HCT116 (cell line): ENCODE data around the gene TUBA1B. TPM values are rescaled to one million over a fixed set of nuclear protein-coding genes. Genes with fewer than 3 reads are reported as not detected.

ENCODE experiments used
- ATAC-seq: fragments of 200-7000 bp; cut with Tn5 transposase; 2 replicates; pipeline ENCODE4 v1.9.1; 2020; ENCODE audit warnings: mild to moderate bottlenecking, moderate library complexity
- BruUV-seq: library from RNA; stranded (reverse); fragments of 400-500 nt; replicated peaks from 2 replicates; lab custom pipeline; 2021; lab: Mats Ljungman, UMichigan
- CTCF ChIA-PET: fragments of 300-600 bp; sonication (Branson Sonifier 250); formaldehyde crosslinking; loops from one replicate; lab custom pipeline; 2021; ENCODE audit warnings: antibody characterized with exemption; lab: Charles Lee
- POLR2A ChIA-PET: fragments of 300-600, 350-600 bp; sonication (Branson Sonifier 250); formaldehyde crosslinking; loops from one replicate; lab custom pipeline; 2021; ENCODE audit warnings: antibody characterized with exemption; lab: Charles Lee
- RAD21 ChIA-PET, 2 experiments: fragments of 300-600 bp; sonication (Branson Sonifier 250); formaldehyde crosslinking; loops; one replicate each; lab custom pipeline; 2023; ENCODE audit warnings: low total read pairs in 2 of 2; ENCODE audit not compliant: uncharacterized antibody in 2 of 2, unreplicated experiment in 2 of 2, low non-redundant PET in 1 of 2; lab: Charles Lee
- DNase-seq: peaks from one replicate; pipeline ENCODE4 v3.0.0-alpha.2; 2010; ENCODE audit warnings: low read depth, low spot score
- H2AFZ ChIP-seq: fragments of 200-600 bp; shearing (Covaris generic), sonication (generic); 2 replicates; pipeline ENCODE4 v1.6.1; 2017; ENCODE audit warnings: low read depth, mixed run types, mixed read lengths, antibody characterized with exemption, low read length; ENCODE audit not compliant: poor library complexity, severe bottlenecking
- H3K27ac ChIP-seq: 2 replicates; pipeline ENCODE4 v1.5.1; 2012; ENCODE audit warnings: low read depth, low read length
- H3K27me3 ChIP-seq: fragments of 200-600 bp; sonication (generic); 2 replicates; pipeline ENCODE4 v1.6.1; 2016; ENCODE audit warnings: mixed run types, low read length, mixed read lengths; ENCODE audit not compliant: insufficient read depth
- H3K36me3 ChIP-seq, 2 experiments: fragments of 200-500 bp in 1 of 2; fragments of 200-600 bp in 1 of 2; sonication (Bioruptor generic) in 1 of 2; sonication (generic) in 1 of 2; 2 replicates each; pipeline versions ENCODE4 v1.5.1 to v1.6.1; 2014 to 2016; ENCODE audit warnings: low read length in 2 of 2, inconsistent platforms in 1 of 2, mixed read lengths in 1 of 2, mixed run types in 1 of 2; ENCODE audit not compliant: insufficient read depth in 2 of 2, control insufficient read depth in 1 of 2
- H3K4me1 ChIP-seq, 2 experiments: fragments of 200-600 bp in 1 of 2; sonication (generic) in 1 of 2; 2 replicates each; pipeline versions ENCODE4 v1.5.1 to v1.6.1; 2012 to 2017; ENCODE audit warnings: low read length in 2 of 2, inconsistent platforms in 1 of 2, mild to moderate bottlenecking in 1 of 2, mixed read lengths in 1 of 2, mixed run types in 1 of 2, moderate library complexity in 1 of 2; ENCODE audit not compliant: insufficient read depth in 2 of 2, control insufficient read depth in 1 of 2
- H3K4me2 ChIP-seq: fragments of 200-600 bp; sonication (generic); 2 replicates; pipeline ENCODE4 v1.6.1; 2017; ENCODE audit warnings: mixed run types, low read length, mixed read lengths
- H3K4me3 ChIP-seq, 2 experiments: fragments of 200-600 bp in 1 of 2; sonication (generic) in 1 of 2; replicated peaks in 1 of 2; 2 replicates each; pipeline ENCODE4 v1.5.1; 2011 to 2016; ENCODE audit warnings: low read length in 2 of 2, control low read depth in 1 of 2, low read depth in 1 of 2, mild to moderate bottlenecking in 1 of 2, mixed read lengths in 1 of 2, mixed run types in 1 of 2
- H3K79me2 ChIP-seq: fragments of 200-600 bp; sonication (generic); 2 replicates; pipeline ENCODE4 v1.6.1; 2017; ENCODE audit warnings: mild to moderate bottlenecking, mixed run types, low read length, moderate library complexity, mixed read lengths; ENCODE audit not compliant: insufficient read depth
- H3K9ac ChIP-seq: fragments of 200-600 bp; sonication (generic); 2 replicates; pipeline ENCODE4 v1.6.1; 2016; ENCODE audit warnings: low read length, mixed read lengths
- H3K9me2 ChIP-seq: fragments of 200-600 bp; sonication (generic), shearing (Covaris generic); 2 replicates; pipeline ENCODE4 v1.6.1; 2017; ENCODE audit warnings: mixed run types, mild to moderate bottlenecking, moderate library complexity; ENCODE audit not compliant: insufficient read depth
- H3K9me3 ChIP-seq, 2 experiments: fragments of 200-500 bp in 1 of 2; fragments of 200-600 bp in 1 of 2; sonication (Bioruptor generic) in 1 of 2; sonication (generic) in 1 of 2; 2 replicates each; pipeline ENCODE4 v1.6.1; 2014 to 2017; ENCODE audit warnings: low read length in 2 of 2, mixed read lengths in 2 of 2, inconsistent platforms in 1 of 2, low read depth in 1 of 2, mild to moderate bottlenecking in 1 of 2, mixed run types in 1 of 2, moderate library complexity in 1 of 2; ENCODE audit not compliant: control insufficient read depth in 1 of 2, insufficient read depth in 1 of 2
- H4K20me1 ChIP-seq: fragments of 200-600 bp; sonication (generic), shearing (Covaris generic); 2 replicates; pipeline ENCODE4 v1.6.1; 2017; ENCODE audit warnings: mixed run types, mild to moderate bottlenecking, moderate library complexity; ENCODE audit not compliant: insufficient read depth
- CBX3 ChIP-seq: IDR thresholded peaks from 2 replicates; pipeline ENCODE4 v1.6.1; 2012; ENCODE audit warnings: low read depth
- CTCF ChIP-seq, 3 experiments: fragments of 200-600 bp in 1 of 3; sonication (generic) in 1 of 3; IDR thresholded peaks in 2 of 3; conservative IDR thresholded peaks in 1 of 3; 2 replicates each; pipeline ENCODE4 v1.5.1; 2012 to 2017; ENCODE audit warnings: low read depth in 2 of 3, low read length in 2 of 3, antibody characterized with exemption in 1 of 3, borderline replicate concordance in 1 of 3, control low read depth in 1 of 3, mild to moderate bottlenecking in 1 of 3, mixed read lengths in 1 of 3, mixed run types in 1 of 3, moderate library complexity in 1 of 3; ENCODE audit not compliant: insufficient read depth in 1 of 3
- EZH2phosphoT487 ChIP-seq: fragments of 200-600 bp; IDR thresholded peaks from 2 replicates; pipeline ENCODE4 v1.6.1; 2018; ENCODE audit warnings: antibody characterized with exemption, borderline replicate concordance
- FOSL1 ChIP-seq: IDR thresholded peaks from 2 replicates; pipeline ENCODE4 v1.6.1; 2012; ENCODE audit warnings: low read depth
- JUND ChIP-seq: IDR thresholded peaks from 2 replicates; pipeline ENCODE4 v1.6.1; 2012
- POLR2A ChIP-seq: IDR thresholded peaks from 2 replicates; pipeline ENCODE4 v1.7.0; 2011; ENCODE audit warnings: borderline replicate concordance; ENCODE audit not compliant: insufficient read depth, insufficient read length; ENCODE audit errors: extremely low read depth
- POLR2AphosphoS5 ChIP-seq: IDR thresholded peaks from 2 replicates; pipeline ENCODE4 v1.6.1; 2011; ENCODE audit warnings: mild to moderate bottlenecking, low read depth, low read length, moderate library complexity
- RAD21 ChIP-seq: IDR thresholded peaks from 2 replicates; pipeline ENCODE4 v1.6.1; 2012; ENCODE audit warnings: low read depth, mild to moderate bottlenecking
- SP1 ChIP-seq: IDR thresholded peaks from 2 replicates; pipeline ENCODE4 v1.6.1; 2012; ENCODE audit warnings: low read depth
- YY1 ChIP-seq: IDR thresholded peaks from 2 replicates; pipeline ENCODE4 v1.6.1; 2011; ENCODE audit warnings: low read length, low read depth, moderate library complexity, mild to moderate bottlenecking; ENCODE audit not compliant: insufficient replicate concordance; ENCODE audit errors: extremely low read depth
- intact Hi-C: fragments of 100-400 bp; cut with micrococcal nuclease; formaldehyde crosslinking; loops from 2 replicates; pipeline ENCODE4 v1.10.0; 2022
- total RNA-seq: library from RNA; stranded (reverse); gene quantifications from one replicate; pipeline ENCODE4 v1.2.1, GENCODE V29; 2021; ENCODE audit not compliant: unreplicated experiment
- TF ChIP-seq, protein P1 (sequence below): IDR thresholded peaks from 2 replicates; pipeline ENCODE4 v1.6.1; 2011; ENCODE audit warnings: mild to moderate bottlenecking, low read length, moderate library complexity; ENCODE audit not compliant: insufficient replicate concordance; ENCODE audit errors: extremely low read depth
- TF ChIP-seq, protein P2 (sequence below): IDR thresholded peaks from 2 replicates; pipeline ENCODE4 v1.6.1; 2012

The TUBA1B gene
- total RNA-seq, 1 experiment from 2014 or later: 1,628 TPM

DNA sequence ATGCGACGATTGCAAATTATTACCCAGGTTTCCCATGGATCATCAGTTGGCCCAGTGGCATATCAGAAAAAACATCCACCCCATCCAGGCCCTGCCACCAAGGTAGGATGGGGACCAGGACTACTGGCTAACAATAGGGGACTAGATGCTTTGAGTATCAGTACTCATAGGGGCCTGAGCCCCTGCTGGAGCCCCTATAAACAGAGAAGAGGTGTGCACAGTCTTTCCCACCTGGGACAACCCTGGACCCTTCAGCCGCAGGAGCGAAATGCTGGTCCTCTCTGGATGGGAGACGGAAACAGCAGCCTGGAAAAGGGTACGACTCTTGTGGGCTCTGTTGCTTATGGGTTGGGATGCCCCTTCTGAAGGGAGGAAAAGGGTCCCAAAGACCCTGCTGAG, 42.3 kb downstream of the TUBA1B start (continued):
- TF ChIP-seq CTCF (IDR thresholded peaks at IDR 0.05 in 2 of 3, conservative IDR thresholded peaks at IDR 0.05 in 1 of 3; ENCODE audit: borderline replicate concordance in 1 of 3, insufficient read depth in 1 of 3, low read depth in 2 of 3, low read length in 2 of 3) (no peak), YY1 (no peak)
- TF ChIP-seq, protein P1, sequence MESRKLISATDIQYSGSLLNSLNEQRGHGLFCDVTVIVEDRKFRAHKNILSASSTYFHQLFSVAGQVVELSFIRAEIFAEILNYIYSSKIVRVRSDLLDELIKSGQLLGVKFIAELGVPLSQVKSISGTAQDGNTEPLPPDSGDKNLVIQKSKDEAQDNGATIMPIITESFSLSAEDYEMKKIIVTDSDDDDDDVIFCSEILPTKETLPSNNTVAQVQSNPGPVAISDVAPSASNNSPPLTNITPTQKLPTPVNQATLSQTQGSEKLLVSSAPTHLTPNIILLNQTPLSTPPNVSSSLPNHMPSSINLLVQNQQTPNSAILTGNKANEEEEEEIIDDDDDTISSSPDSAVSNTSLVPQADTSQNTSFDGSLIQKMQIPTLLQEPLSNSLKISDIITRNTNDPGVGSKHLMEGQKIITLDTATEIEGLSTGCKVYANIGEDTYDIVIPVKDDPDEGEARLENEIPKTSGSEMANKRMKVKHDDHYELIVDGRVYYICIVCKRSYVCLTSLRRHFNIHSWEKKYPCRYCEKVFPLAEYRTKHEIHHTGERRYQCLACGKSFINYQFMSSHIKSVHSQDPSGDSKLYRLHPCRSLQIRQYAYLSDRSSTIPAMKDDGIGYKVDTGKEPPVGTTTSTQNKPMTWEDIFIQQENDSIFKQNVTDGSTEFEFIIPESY: no peak
- TF ChIP-seq, all 23 proteins: peak for 0

DNA sequence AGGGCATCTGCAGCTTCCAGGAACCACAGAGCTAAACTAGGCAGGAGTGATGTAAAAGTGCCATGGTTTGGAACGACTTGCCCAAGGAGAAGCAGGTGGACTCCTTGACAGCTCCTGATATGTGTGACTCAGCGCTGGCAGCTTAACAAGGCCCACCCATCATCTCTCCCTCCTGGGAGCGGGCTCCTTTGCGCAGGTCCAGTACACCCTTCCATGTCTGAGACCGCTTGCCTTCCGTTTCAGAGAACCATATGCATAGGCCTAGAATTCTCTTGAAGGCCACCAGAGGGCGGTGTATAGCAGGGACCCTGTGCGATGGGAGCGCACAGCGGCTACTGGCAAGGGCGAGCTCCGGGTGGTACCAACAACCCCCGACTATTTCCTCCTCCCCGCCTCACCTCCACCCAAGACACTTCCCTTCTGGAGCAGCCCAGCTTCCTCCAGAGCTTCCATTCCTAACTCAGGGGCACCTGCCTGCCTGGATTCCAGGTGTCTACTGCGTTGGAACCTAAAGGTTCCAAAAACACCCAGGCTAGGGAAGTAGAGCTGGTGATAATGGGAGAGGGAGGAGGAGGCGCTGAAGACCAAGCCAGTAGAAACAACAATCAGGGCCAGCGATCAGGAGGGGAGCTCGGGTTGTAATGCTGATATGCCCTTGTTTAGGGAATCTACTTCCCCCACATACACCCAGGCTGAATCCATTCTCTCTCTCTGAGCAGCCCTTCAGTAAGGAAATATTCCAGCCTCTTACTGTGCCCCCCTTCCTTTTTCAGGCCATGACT, 42.9 kb downstream of the TUBA1B start:
- BruUV-seq: no TSS peak
- intact Hi-C loops: loop anchor here (1.0 kb wide), 2 partner anchors 33 to 42 kb away; no protein-coding TSS in a partner anchor
- CTCF ChIA-PET: interaction anchor here (0.6 to 4.2 kb wide), 26 partner anchors 8 to 235 kb away, joined by 3 to 59 read pairs (median 6); partner anchors contain the start of genes LMBR1L, RHEBL1, TUBA1A and TUBA1B
- H3K4me1 ChIP-seq: peaks cover 11 to 16% of the 10 kb centered on the region in 2 experiments
- no peaks in the 10 kb centered on the region for H3K27me3 ChIP-seq
- H3K9ac ChIP-seq: peak overlapping the region; percentile 24; the same call in 1 of the 2 replicates
- H2AFZ ChIP-seq: peak overlapping the region; percentile 69
- no peaks in the 10 kb centered on the region for H4K20me1 ChIP-seq
- no peaks in the 10 kb centered on the region for H3K36me3 ChIP-seq
- no peaks in the 10 kb centered on the region for H3K9me3 ChIP-seq
- TF ChIP-seq EZH2phosphoT487: no peak
- no peak for TF ChIP-seq POLR2A
- peak; percentile 83 to 92 (median 89) for TF ChIP-seq CTCF (IDR thresholded peaks at IDR 0.05 in 2 of 3, conservative IDR thresholded peaks at IDR 0.05 in 1 of 3; ENCODE audit: borderline replicate concordance in 1 of 3, insufficient read depth in 1 of 3, low read depth in 2 of 3, low read length in 2 of 3)
- TF ChIP-seq, protein P2, sequence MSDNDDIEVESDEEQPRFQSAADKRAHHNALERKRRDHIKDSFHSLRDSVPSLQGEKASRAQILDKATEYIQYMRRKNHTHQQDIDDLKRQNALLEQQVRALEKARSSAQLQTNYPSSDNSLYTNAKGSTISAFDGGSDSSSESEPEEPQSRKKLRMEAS: peak; percentile 38; the same call in 1 of the 2 replicates
- peak; percentile 43 for TF ChIP-seq POLR2AphosphoS5
- TF ChIP-seq FOSL1: 0 out of 2 replicates have a peak, but pooled peaks have one; percentile 38
- TF ChIP-seq JUND: 0 out of 2 replicates have a peak, but pooled peaks have one; percentile 24
- TF ChIP-seq SP1: no peak
- TF ChIP-seq YY1: peak; percentile 36
- TF ChIP-seq CBX3: peak; percentile 55; the same call in 1 of the 2 replicates
- TF ChIP-seq RAD21: peak; percentile 76
- TF ChIP-seq, all 23 proteins: peak for 8
- Histone ChIP-seq H3K4me2 (peak overlapping the region; percentile 64), H3K9me2 (no peaks in the 10 kb centered on the region), H3K27ac (no peak overlapping the region), H3K79me2 (no peaks in the 10 kb centered on the region), H3K4me3 (peak overlapping the region; percentile 7 to 33; a peak in 2 of 4 replicates)
- ATAC-seq (peak; percentile 99), DNase-seq (peak; percentile 94)
- POLR2A ChIA-PET: interaction anchor here (1.0 to 1.6 kb wide), 8 partner anchors 10 to 134 kb away, joined by 3 to 19 read pairs (median 4); partner anchors contain the start of genes LMBR1L, RHEBL1 and TUBA1B
- RAD21 ChIA-PET: interaction anchor here (0.7 to 1.8 kb wide), 4 partner anchors 18 to 33 kb away, joined by 3 to 12 read pairs (median 5); partner anchors contain the start of gene RHEBL1 (in 2 of the 2)
